Measurements from ENCODE around the gene DTX1. TPM values are rescaled to one million over a fixed set of nuclear protein-coding genes. Genes with fewer than 3 reads are reported as not detected.

DTX1 gene
- total RNA-seq, 1 experiment from 2014 or later: 3.0 TPM

DNA sequence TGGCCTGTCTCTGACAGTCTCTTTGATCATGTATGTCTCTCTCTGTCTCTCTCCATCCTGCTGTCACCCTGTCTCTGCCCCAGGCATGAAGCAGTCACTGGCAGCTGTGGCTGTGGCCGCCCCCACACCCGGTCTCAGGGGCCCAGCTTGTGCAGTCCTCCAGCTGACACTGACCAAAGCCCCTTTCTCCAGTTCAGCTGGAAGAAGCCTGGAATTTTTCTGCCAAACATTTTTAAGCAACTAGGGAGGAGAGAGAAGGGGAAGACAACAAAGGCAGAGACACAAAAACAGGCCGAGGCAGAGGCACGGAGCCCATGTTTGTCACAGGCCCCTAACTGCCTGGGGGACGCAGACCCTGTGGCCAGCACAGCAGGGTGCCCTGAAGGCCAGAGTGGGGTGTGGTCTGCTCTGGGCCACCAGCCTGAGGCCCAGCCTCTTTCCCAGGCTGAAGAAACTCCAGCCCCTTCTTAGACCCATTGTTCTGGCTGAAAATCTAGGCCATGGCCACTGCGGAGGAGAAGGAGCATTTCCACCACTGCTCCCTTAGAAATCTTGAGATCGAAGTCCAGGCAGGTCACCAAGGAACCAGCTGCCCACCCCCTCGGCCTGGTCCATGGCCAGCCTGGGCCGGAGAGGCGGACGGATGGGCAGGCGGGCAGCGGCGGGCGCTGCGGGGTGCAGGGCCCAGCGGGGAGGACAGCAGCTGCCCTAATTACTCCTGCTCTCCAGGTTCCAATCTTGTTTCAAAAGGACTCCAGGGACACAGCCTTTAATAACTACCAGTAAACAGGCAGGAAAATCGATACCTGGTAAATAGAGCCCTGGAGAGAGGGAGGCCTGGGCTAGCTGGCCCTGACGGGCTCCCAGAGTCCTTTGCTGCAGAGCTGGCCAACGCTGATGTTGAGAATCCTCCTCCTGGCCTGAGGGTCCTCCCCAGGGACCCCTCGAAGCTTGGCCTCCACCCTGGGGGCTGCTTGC lies 14.9 kb downstream of the DTX1 start:
- Histone ChIP-seq H2BK120ac (ENCODE audit: low read depth, low read length, poor library complexity, severe bottlenecking) (no peak overlapping the region), H4K5ac (ENCODE audit: insufficient read length, low read depth, low read length) (no peak overlapping the region), H3K9me3 (ENCODE audit: control insufficient read depth, low read depth, low read length) (no peaks in the 10 kb centered on the region), H2AFZ (ENCODE audit: low read length) (no peak overlapping the region), H3T11ph (ENCODE audit: low read length) (no peak overlapping the region), H3K4me1 (ENCODE audit: insufficient read depth, low read length) (peaks cover 4% of the 10 kb centered on the region; the same call in 1 of the 2 replicates), H2BK15ac (ENCODE audit: low read depth, low read length) (no peak overlapping the region), H3K27me3 (ENCODE audit: insufficient read depth, low read length) (no peaks in the 10 kb centered on the region), H3K23ac (ENCODE audit: insufficient read length, low read depth, low read length) (no peak overlapping the region), H3K79me2 (ENCODE audit: insufficient read depth, low read length) (no peaks in the 10 kb centered on the region), H2AK5ac (ENCODE audit: insufficient read length, low read length) (no peak overlapping the region), H3K14ac (ENCODE audit: insufficient read depth, low read length) (no peak overlapping the region), H4K20me1 (ENCODE audit: control insufficient read depth, insufficient read depth, insufficient read length) (no peaks in the 10 kb centered on the region), H3K27ac (ENCODE audit: insufficient read length, low read depth, low read length) (no peak overlapping the region), H4K91ac (ENCODE audit: insufficient read length, low read depth, low read length) (no peak overlapping the region), H2BK12ac (ENCODE audit: insufficient read length, low read depth, low read length) (no peak overlapping the region), H3K4ac (ENCODE audit: low read depth, low read length) (no peak overlapping the region), H2BK5ac (ENCODE audit: insufficient read length, low read length) (no peak overlapping the region), H4K8ac (replicated peaks; ENCODE audit: insufficient read length, low read depth, low read length) (no peak overlapping the region), H3K23me2 (ENCODE audit: insufficient read length, low read depth, low read length, poor library complexity, severe bottlenecking) (no peaks in the 10 kb centered on the region), H3K9ac (ENCODE audit: extremely low read depth, insufficient read length, low read length) (no peak overlapping the region), H3K4me2 (ENCODE audit: insufficient read depth, insufficient read length, low read length) (no peak overlapping the region), H3K18ac (ENCODE audit: insufficient read length, low read depth, low read length) (no peak overlapping the region), H3K56ac (ENCODE audit: insufficient read length, low read depth, low read length) (no peak overlapping the region), H3K79me1 (ENCODE audit: insufficient read depth, low read depth, low read length, poor library complexity, severe bottlenecking) (no peaks in the 10 kb centered on the region), H2BK20ac (ENCODE audit: low read depth, low read length, poor library complexity, severe bottlenecking) (no peak overlapping the region)
- TF ChIP-seq, protein P1, sequence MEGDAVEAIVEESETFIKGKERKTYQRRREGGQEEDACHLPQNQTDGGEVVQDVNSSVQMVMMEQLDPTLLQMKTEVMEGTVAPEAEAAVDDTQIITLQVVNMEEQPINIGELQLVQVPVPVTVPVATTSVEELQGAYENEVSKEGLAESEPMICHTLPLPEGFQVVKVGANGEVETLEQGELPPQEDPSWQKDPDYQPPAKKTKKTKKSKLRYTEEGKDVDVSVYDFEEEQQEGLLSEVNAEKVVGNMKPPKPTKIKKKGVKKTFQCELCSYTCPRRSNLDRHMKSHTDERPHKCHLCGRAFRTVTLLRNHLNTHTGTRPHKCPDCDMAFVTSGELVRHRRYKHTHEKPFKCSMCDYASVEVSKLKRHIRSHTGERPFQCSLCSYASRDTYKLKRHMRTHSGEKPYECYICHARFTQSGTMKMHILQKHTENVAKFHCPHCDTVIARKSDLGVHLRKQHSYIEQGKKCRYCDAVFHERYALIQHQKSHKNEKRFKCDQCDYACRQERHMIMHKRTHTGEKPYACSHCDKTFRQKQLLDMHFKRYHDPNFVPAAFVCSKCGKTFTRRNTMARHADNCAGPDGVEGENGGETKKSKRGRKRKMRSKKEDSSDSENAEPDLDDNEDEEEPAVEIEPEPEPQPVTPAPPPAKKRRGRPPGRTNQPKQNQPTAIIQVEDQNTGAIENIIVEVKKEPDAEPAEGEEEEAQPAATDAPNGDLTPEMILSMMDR (conservative IDR thresholded peaks at IDR 0.05): no peak
- no CpG with 5 or more reads among the region's 21 CpGs for WGBS (ENCODE audit: extremely low coverage, insufficient read length, low lambda C conversion rate)
- Mint-ChIP-seq H3K9me3 (no peaks in the 10 kb centered on the region), H3K27ac (peak overlapping the region in 1 of 3 experiments; percentile 22; a peak in 1 of 7 replicates), H3K27me3 (ENCODE audit: low read depth) (peaks cover 37% of the 10 kb centered on the region), H3K4me3 (no peak overlapping the region; a peak in 1 of 5 replicates), H3K4me1 (peaks cover 14 to 32% of the 10 kb centered on the region in 2 experiments), H3K36me3 (ENCODE audit: insufficient read depth in 1 of 3, low read depth in 3 of 3) (no peaks in the 10 kb centered on the region; a peak in 1 of 7 replicates)
- DNase-seq: peak; percentile 29

Data from H9 (cell line).